ENCODE measurements around the gene RPS24.
"Not testable (repeated sequence)": the region's sequence is repeated elsewhere in the genome, so short reads cannot be mapped to it uniquely, and the experiment has no call there.

The RPS24 gene

GRCh38 chr10:78033637-78034470 is at the start of gene RPS24:
TSS of gene RPS24 (plus strand) at chr10:78033863. CDS start at chr10:78033902, 39 bp downstream.
- DNase-seq (ENCODE audit: low read depth, low spot score): peak; percentile 84
- peak within 1 kb of the TSS; percentile 83 for H3K27ac ChIP-seq

GRCh38 chr10:77984986-77985385 is 48.7 kb upstream of the RPS24 start:
- H3K27ac ChIP-seq: no peak overlapping the region
- no peak for DNase-seq (ENCODE audit: low read depth, low spot score)

GRCh38 chr10:77987671-77988255 is 45.9 kb upstream of the RPS24 start:
- no peak for DNase-seq (ENCODE audit: low read depth, low spot score)
- no peak overlapping the region for H3K27ac ChIP-seq

- H3K27ac ChIP-seq: no peak overlapping the region
- no peak for DNase-seq (ENCODE audit: low read depth, low spot score)
Measured at GRCh38 chr10:77989081-77989724, 44.5 kb upstream of the RPS24 start.

- no peak overlapping the region for H3K27ac ChIP-seq
- DNase-seq (ENCODE audit: low read depth, low spot score): no peak
Measured at GRCh38 chr10:77993620-77994019, 40.0 kb upstream of the RPS24 start.

- DNase-seq (ENCODE audit: low read depth, low spot score); H3K27ac ChIP-seq: not testable (repeated sequence)
Measured at GRCh38 chr10:77998780-77999179, 34.9 kb upstream of the RPS24 start.

GRCh38 chr10:78000206-78000605 is 33.5 kb upstream of the RPS24 start:
- DNase-seq (ENCODE audit: low read depth, low spot score): no peak
- H3K27ac ChIP-seq: no peak overlapping the region

GRCh38 chr10:78000956-78001472 is 32.6 kb upstream of the RPS24 start:
- no peak overlapping the region for H3K27ac ChIP-seq
- no peak for DNase-seq (ENCODE audit: low read depth, low spot score)

- no peak overlapping the region for H3K27ac ChIP-seq
- no peak for DNase-seq (ENCODE audit: low read depth, low spot score)
Measured at GRCh38 chr10:78002541-78003288, 30.9 kb upstream of the RPS24 start.

GRCh38 chr10:78004215-78005026 is 29.2 kb upstream of the RPS24 start:
- H3K27ac ChIP-seq: no peak overlapping the region

GRCh38 chr10:78007172-78007571 is 26.5 kb upstream of the RPS24 start:
- no peak overlapping the region for H3K27ac ChIP-seq
- DNase-seq (ENCODE audit: low read depth, low spot score): no peak

More at GRCh38 chr10:78004215-78005026, 29.2 kb upstream of the RPS24 start:
- no peak for DNase-seq (ENCODE audit: low read depth, low spot score)

- no peak for DNase-seq (ENCODE audit: low read depth, low spot score)
- H3K27ac ChIP-seq: no peak overlapping the region
Measured at GRCh38 chr10:78009662-78010061, 24.0 kb upstream of the RPS24 start.

- no peak overlapping the region for H3K27ac ChIP-seq
- DNase-seq (ENCODE audit: low read depth, low spot score): no peak
Measured at GRCh38 chr10:78010278-78010677, 23.4 kb upstream of the RPS24 start.

GRCh38 chr10:78011065-78011464 is 22.6 kb upstream of the RPS24 start:
- no peak overlapping the region for H3K27ac ChIP-seq
- DNase-seq (ENCODE audit: low read depth, low spot score): no peak

- no peak for DNase-seq (ENCODE audit: low read depth, low spot score)
- H3K27ac ChIP-seq: no peak overlapping the region
Measured at GRCh38 chr10:78013564-78013963, 20.1 kb upstream of the RPS24 start.

GRCh38 chr10:78015546-78015945 is 18.1 kb upstream of the RPS24 start:
- H3K27ac ChIP-seq: no peak overlapping the region
- no peak for DNase-seq (ENCODE audit: low read depth, low spot score)

- H3K27ac ChIP-seq: no peak overlapping the region
- no peak for DNase-seq (ENCODE audit: low read depth, low spot score)
Measured at GRCh38 chr10:78017856-78018255, 15.8 kb upstream of the RPS24 start.

GRCh38 chr10:78019264-78019663 is 14.4 kb upstream of the RPS24 start:
- no peak overlapping the region for H3K27ac ChIP-seq
- no peak for DNase-seq (ENCODE audit: low read depth, low spot score)

GRCh38 chr10:78021201-78021600 is 12.5 kb upstream of the RPS24 start:
- H3K27ac ChIP-seq: no peak overlapping the region
- no peak for DNase-seq (ENCODE audit: low read depth, low spot score)

- no peak for DNase-seq (ENCODE audit: low read depth, low spot score)
- no peak overlapping the region for H3K27ac ChIP-seq
Measured at GRCh38 chr10:78023741-78024140, 9.9 kb upstream of the RPS24 start.
